WTC11 (cell line): ENCODE data around the gene GCDH. TPM values are rescaled to one million over a fixed set of nuclear protein-coding genes. Genes with fewer than 3 reads are reported as not detected.
A peak's percentile ranks its signal among the peaks of the same experiment; 100 is the strongest.

ENCODE experiments used
- ATAC-seq: fragments of 200-7000 bp; cut with Tn5 transposase; 2 replicates; pipeline ENCODE4 v1.10.0; 2021; ENCODE audit warnings: mild to moderate bottlenecking, moderate library complexity
- CTCF ChIA-PET: fragments of 300-600 bp; sonication (Branson Sonifier 250); formaldehyde crosslinking; loops from one replicate; lab custom pipeline; 2021; ENCODE audit warnings: antibody characterized with exemption; lab: Charles Lee
- POLR2A ChIA-PET: fragments of 350-600 bp; sonication (Branson Sonifier 250); formaldehyde crosslinking; loops from one replicate; lab custom pipeline; 2021; ENCODE audit warnings: antibody characterized with exemption; lab: Charles Lee
- DNase-seq: peaks from one replicate; pipeline ENCODE4 v3.0.0; 2021; ENCODE audit warnings: low spot score
- H3K27ac Mint-ChIP-seq: 2 replicates; pipeline ENCODE4 v1.8.0; 2021; ENCODE audit warnings: mixed read lengths
- H3K27me3 Mint-ChIP-seq: 2 replicates; pipeline ENCODE4 v1.8.0; 2021; ENCODE audit warnings: low read depth, mild to moderate bottlenecking, moderate library complexity, mixed read lengths
- H3K36me3 Mint-ChIP-seq: 2 replicates; pipeline ENCODE4 v1.8.0; 2021; ENCODE audit warnings: mixed read lengths
- H3K4me1 Mint-ChIP-seq: 2 replicates; pipeline ENCODE4 v1.8.0; 2022; ENCODE audit warnings: mixed read lengths
- H3K4me3 Mint-ChIP-seq: 2 replicates; pipeline ENCODE4 v1.8.0; 2021; ENCODE audit warnings: mild to moderate bottlenecking, moderate library complexity, mixed read lengths
- H3K9me3 Mint-ChIP-seq: 2 replicates; pipeline ENCODE4 v1.8.0; 2021; ENCODE audit warnings: mixed read lengths
- ATF1 ChIP-seq: sonication (generic); formaldehyde crosslinking; IDR thresholded peaks from 2 replicates; pipeline ENCODE4 v1.8.1; 2023; ENCODE audit warnings: mild to moderate bottlenecking, moderate library complexity, missing genetic modification reagents
- ATF2 ChIP-seq: sonication (generic); formaldehyde crosslinking; IDR thresholded peaks from 2 replicates; pipeline ENCODE4 v1.8.1; 2022; ENCODE audit warnings: low read depth, missing genetic modification reagents, borderline replicate concordance
- CREB1 ChIP-seq: sonication (generic); formaldehyde crosslinking; IDR thresholded peaks from 2 replicates; pipeline ENCODE4 v1.8.0; 2023; ENCODE audit warnings: mild to moderate bottlenecking, missing genetic modification reagents
- CREM ChIP-seq: sonication (generic); formaldehyde crosslinking; IDR thresholded peaks from 2 replicates; pipeline ENCODE4 v1.8.1; 2022; ENCODE audit warnings: mild to moderate bottlenecking, missing genetic modification reagents, moderate library complexity
- E2F1 ChIP-seq: sonication (generic); formaldehyde crosslinking; IDR thresholded peaks from 2 replicates; pipeline ENCODE4 v1.8.0; 2022; ENCODE audit warnings: mild to moderate bottlenecking, missing genetic modification reagents
- ETV6 ChIP-seq: sonication (generic); formaldehyde crosslinking; IDR thresholded peaks from 2 replicates; pipeline ENCODE4 v1.8.1; 2022; ENCODE audit warnings: mild to moderate bottlenecking, missing genetic modification reagents
- FOXK1 ChIP-seq: sonication (generic); formaldehyde crosslinking; IDR thresholded peaks from 2 replicates; pipeline ENCODE4 v1.8.0; 2022; ENCODE audit warnings: mild to moderate bottlenecking, moderate library complexity, missing genetic modification reagents
- FOXP1 ChIP-seq: sonication (generic); formaldehyde crosslinking; IDR thresholded peaks from 2 replicates; pipeline ENCODE4 v1.8.0; 2022; ENCODE audit warnings: missing genetic modification reagents, mild to moderate bottlenecking, moderate library complexity, borderline replicate concordance
- GABPB1 ChIP-seq: sonication (generic); formaldehyde crosslinking; IDR thresholded peaks from 2 replicates; pipeline ENCODE4 v1.8.1; 2023; ENCODE audit warnings: mild to moderate bottlenecking, missing genetic modification reagents
- MAX ChIP-seq: sonication (generic); formaldehyde crosslinking; IDR thresholded peaks from 2 replicates; pipeline ENCODE4 v1.8.0; 2022; ENCODE audit warnings: mild to moderate bottlenecking, missing genetic modification reagents
- MYBL2 ChIP-seq: sonication (generic); formaldehyde crosslinking; IDR thresholded peaks from 2 replicates; pipeline ENCODE4 v1.8.1; 2023; ENCODE audit warnings: mild to moderate bottlenecking, moderate library complexity, missing genetic modification reagents
- NR2C2 ChIP-seq: sonication (generic); formaldehyde crosslinking; IDR thresholded peaks from 2 replicates; pipeline ENCODE4 v1.8.0; 2022; ENCODE audit warnings: mild to moderate bottlenecking, missing genetic modification reagents
- SMAD3 ChIP-seq: sonication (generic); formaldehyde crosslinking; IDR thresholded peaks from 2 replicates; pipeline ENCODE4 v1.8.0; 2022; ENCODE audit warnings: missing genetic modification reagents, mild to moderate bottlenecking, borderline replicate concordance
- SMAD4 ChIP-seq: sonication (generic); formaldehyde crosslinking; IDR thresholded peaks from 2 replicates; pipeline ENCODE4 v1.8.0; 2022; ENCODE audit warnings: mild to moderate bottlenecking, missing genetic modification reagents
- USF2 ChIP-seq: sonication (generic); formaldehyde crosslinking; IDR thresholded peaks from 2 replicates; pipeline ENCODE4 v1.8.1; 2023; ENCODE audit warnings: mild to moderate bottlenecking, missing genetic modification reagents, moderate library complexity
- ZNF219 ChIP-seq: sonication (generic); formaldehyde crosslinking; IDR thresholded peaks from 2 replicates; pipeline ENCODE4 v1.8.0; 2023; ENCODE audit warnings: missing genetic modification reagents, mild to moderate bottlenecking, borderline replicate concordance
- ZNF232 ChIP-seq: sonication (generic); formaldehyde crosslinking; IDR thresholded peaks from 2 replicates; pipeline ENCODE4 v1.8.0; 2022; ENCODE audit warnings: mild to moderate bottlenecking, missing genetic modification reagents
- total RNA-seq: library from RNA; stranded (reverse); gene quantifications from 3 replicates; pipeline ENCODE4 v1.2.3, GENCODE V29; 2021
- TF ChIP-seq, protein P1 (sequence below): sonication (generic); formaldehyde crosslinking; IDR thresholded peaks from 2 replicates; pipeline ENCODE4 v1.8.1; 2023; ENCODE audit warnings: mild to moderate bottlenecking, moderate library complexity, missing genetic modification reagents
- TF ChIP-seq, protein P2 (sequence below): sonication (generic); formaldehyde crosslinking; IDR thresholded peaks from 2 replicates; pipeline ENCODE4 v1.8.0; 2022; ENCODE audit warnings: missing genetic modification reagents
- TF ChIP-seq, protein P3 (sequence below): sonication (generic); formaldehyde crosslinking; IDR thresholded peaks from 2 replicates; pipeline ENCODE4 v1.8.1; 2022; ENCODE audit warnings: mild to moderate bottlenecking, moderate library complexity, missing genetic modification reagents

GCDH gene
- total RNA-seq, 1 experiment from 2014 or later = 69.0 TPM

DNA sequence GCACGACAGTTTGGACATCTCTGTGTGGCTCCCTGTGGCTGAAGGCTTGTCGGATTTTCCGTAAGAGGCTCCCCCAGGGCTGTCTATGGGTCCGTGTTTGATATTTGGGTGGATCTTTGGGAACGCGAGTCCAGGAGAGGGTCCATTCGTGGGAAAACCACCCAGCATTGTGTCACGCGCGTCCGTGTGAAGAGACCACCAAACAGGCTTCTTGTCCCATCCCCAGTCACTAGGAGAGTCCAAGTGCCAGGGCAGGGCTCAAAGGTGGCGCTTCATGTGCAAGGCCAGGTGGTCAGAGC lies 6.4 kb upstream of the GCDH start:
- Mint-ChIP-seq H3K9me3 (peaks cover 5% of the 10 kb centered on the region), H3K36me3 (peaks cover 7% of the 10 kb centered on the region; the same call in 1 of the 2 replicates), H3K4me1 (peaks cover 13% of the 10 kb centered on the region), H3K4me3 (peak overlapping the region; percentile 84), H3K27me3 (peaks cover 47% of the 10 kb centered on the region), H3K27ac (peak overlapping the region; percentile 91; the same call in 1 of the 2 replicates)
- ChIA-PET POLR2A (interaction anchor here (0.6 to 2.9 kb wide), 15 partner anchors 12 to 161 kb away, joined by 3 to 18 read pairs (median 4); partner anchors contain the start of genes CALR, FARSA, GET3 and RNASEH2A), CTCF (interaction anchor here (0.6 to 2.8 kb wide), 46 partner anchors 11 to 1595 kb away, joined by 3 to 63 read pairs (median 6); partner anchors contain the start of genes CALR, FARSA, GET3 and JUNB)
- TF ChIP-seq SMAD3 (CRISPR knock-in tag) (peak; percentile 26; the same call in 1 of the 2 replicates), ZNF232 (CRISPR knock-in tag) (no peak)
- ATAC-seq (no peak), DNase-seq (no peak)

DNA sequence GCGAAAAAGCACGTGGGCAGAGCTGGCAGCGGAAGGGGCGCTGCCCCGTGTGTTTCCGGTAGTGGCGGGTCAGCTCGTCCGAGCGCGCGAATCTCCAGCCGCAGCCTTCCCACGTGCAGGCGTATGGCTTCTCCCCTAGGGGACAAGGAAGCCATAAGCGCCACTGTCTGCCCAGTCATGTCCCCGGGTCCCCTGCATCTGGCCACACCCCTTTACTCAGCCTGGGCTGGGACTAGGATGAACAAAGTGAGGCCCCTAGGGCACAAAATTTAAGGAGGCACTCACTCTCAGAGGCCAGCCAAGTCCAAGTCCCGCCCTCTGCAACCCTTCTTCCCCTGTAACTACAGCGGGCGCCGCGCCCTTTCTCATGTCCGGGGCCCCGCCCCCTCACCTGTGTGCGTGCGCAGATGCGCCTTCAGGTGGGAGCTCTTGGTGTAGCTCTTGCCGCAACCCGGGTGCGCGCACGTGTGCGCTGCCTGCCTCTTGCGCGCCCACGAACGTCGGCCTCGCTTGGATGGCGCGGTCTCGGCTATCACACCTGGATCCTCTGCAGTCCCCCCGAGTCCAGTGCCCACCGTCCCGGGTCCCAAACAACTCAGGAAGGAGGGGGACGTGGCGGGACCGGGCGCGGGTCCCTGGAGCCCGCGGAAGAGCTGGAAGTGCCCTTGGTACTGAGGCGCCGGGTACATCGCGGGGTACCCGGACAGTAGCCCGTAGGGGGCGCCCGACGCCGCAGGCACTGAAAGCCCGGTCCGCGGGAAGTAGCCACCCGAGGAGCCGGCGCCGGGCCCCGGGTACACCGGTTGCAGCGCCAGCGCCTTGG lies 5.8 kb upstream of the GCDH start:
- ChIA-PET POLR2A (interaction anchor here (0.6 to 2.9 kb wide), 17 partner anchors 12 to 210 kb away, joined by 3 to 18 read pairs (median 3); partner anchors contain the start of genes CALR, FARSA, GET3 and RNASEH2A), CTCF (interaction anchor here (0.5 to 2.8 kb wide), 53 partner anchors 12 to 1595 kb away, joined by 3 to 63 read pairs (median 5); partner anchors contain the start of genes CALR, FARSA, GET3 and JUNB)
- H3K36me3 Mint-ChIP-seq = peaks cover 7% of the 10 kb centered on the region; the same call in 1 of the 2 replicates
- H3K4me1 Mint-ChIP-seq = peaks cover 13% of the 10 kb centered on the region
- H3K27ac Mint-ChIP-seq = peak overlapping the region; percentile 91
- peaks cover 5% of the 10 kb centered on the region for H3K9me3 Mint-ChIP-seq
- peak overlapping the region; percentile 84 for H3K4me3 Mint-ChIP-seq
- ATAC-seq (peak; percentile 83), DNase-seq (peak; percentile 99)
- peaks cover 47% of the 10 kb centered on the region for H3K27me3 Mint-ChIP-seq
- peak; percentile 74 for TF ChIP-seq ETV6
- TF ChIP-seq CREB1 = 0 out of 2 replicates have a peak, but pooled peaks have one; percentile 31
- TF ChIP-seq USF2 = peak; percentile 74
- TF ChIP-seq, protein P1, sequence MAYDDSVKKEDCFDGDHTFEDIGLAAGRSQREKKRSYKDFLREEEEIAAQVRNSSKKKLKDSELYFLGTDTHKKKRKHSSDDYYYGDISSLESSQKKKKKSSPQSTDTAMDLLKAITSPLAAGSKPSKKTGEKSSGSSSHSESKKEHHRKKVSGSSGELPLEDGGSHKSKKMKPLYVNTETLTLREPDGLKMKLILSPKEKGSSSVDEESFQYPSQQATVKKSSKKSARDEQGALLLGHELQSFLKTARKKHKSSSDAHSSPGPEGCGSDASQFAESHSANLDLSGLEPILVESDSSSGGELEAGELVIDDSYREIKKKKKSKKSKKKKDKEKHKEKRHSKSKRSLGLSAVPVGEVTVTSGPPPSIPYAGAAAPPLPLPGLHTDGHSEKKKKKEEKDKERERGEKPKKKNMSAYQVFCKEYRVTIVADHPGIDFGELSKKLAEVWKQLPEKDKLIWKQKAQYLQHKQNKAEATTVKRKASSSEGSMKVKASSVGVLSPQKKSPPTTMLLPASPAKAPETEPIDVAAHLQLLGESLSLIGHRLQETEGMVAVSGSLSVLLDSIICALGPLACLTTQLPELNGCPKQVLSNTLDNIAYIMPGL (CRISPR knock-in tag) = peak; percentile 96
- peak; percentile 26; the same call in 1 of the 2 replicates for TF ChIP-seq GABPB1
- TF ChIP-seq, protein P2, sequence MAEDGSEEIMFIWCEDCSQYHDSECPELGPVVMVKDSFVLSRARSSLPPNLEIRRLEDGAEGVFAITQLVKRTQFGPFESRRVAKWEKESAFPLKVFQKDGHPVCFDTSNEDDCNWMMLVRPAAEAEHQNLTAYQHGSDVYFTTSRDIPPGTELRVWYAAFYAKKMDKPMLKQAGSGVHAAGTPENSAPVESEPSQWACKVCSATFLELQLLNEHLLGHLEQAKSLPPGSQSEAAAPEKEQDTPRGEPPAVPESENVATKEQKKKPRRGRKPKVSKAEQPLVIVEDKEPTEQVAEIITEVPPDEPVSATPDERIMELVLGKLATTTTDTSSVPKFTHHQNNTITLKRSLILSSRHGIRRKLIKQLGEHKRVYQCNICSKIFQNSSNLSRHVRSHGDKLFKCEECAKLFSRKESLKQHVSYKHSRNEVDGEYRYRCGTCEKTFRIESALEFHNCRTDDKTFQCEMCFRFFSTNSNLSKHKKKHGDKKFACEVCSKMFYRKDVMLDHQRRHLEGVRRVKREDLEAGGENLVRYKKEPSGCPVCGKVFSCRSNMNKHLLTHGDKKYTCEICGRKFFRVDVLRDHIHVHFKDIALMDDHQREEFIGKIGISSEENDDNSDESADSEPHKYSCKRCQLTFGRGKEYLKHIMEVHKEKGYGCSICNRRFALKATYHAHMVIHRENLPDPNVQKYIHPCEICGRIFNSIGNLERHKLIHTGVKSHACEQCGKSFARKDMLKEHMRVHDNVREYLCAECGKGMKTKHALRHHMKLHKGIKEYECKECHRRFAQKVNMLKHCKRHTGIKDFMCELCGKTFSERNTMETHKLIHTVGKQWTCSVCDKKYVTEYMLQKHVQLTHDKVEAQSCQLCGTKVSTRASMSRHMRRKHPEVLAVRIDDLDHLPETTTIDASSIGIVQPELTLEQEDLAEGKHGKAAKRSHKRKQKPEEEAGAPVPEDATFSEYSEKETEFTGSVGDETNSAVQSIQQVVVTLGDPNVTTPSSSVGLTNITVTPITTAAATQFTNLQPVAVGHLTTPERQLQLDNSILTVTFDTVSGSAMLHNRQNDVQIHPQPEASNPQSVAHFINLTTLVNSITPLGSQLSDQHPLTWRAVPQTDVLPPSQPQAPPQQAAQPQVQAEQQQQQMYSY (CRISPR knock-in tag) = no peak
- no peak for TF ChIP-seq ATF1 (CRISPR knock-in tag)
- peak; percentile 93 for TF ChIP-seq MYBL2 (CRISPR knock-in tag)
- TF ChIP-seq E2F1 (CRISPR knock-in tag) = peak; percentile 83; the same call in 1 of the 2 replicates
- 0 out of 2 replicates have a peak, but pooled peaks have one; percentile 59 for TF ChIP-seq ZNF219 (CRISPR knock-in tag)
- TF ChIP-seq, protein P3, sequence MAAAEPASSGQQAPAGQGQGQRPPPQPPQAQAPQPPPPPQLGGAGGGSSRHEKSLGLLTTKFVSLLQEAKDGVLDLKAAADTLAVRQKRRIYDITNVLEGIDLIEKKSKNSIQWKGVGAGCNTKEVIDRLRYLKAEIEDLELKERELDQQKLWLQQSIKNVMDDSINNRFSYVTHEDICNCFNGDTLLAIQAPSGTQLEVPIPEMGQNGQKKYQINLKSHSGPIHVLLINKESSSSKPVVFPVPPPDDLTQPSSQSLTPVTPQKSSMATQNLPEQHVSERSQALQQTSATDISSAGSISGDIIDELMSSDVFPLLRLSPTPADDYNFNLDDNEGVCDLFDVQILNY = peak; percentile 90
- TF ChIP-seq NR2C2 (CRISPR knock-in tag) = 0 out of 2 replicates have a peak, but pooled peaks have one; percentile 34
- TF ChIP-seq SMAD4 = no peak
- peak; percentile 49; the same call in 1 of the 2 replicates for TF ChIP-seq CREM (CRISPR knock-in tag)
- peak; percentile 87; the same call in 1 of the 2 replicates for TF ChIP-seq FOXP1 (CRISPR knock-in tag)
- TF ChIP-seq ATF2 (CRISPR knock-in tag) = no peak; the same call in 1 of the 2 replicates
- peak; percentile 96 for TF ChIP-seq FOXK1 (CRISPR knock-in tag)
- peak; percentile 98 for TF ChIP-seq MAX (CRISPR knock-in tag)
